GM23338 (cell line): ENCODE results near the gene TANGO2. TPM values are rescaled to one million over a fixed set of nuclear protein-coding genes. Genes with fewer than 3 reads are reported as not detected.

ENCODE experiments used
- ATAC-seq: fragments of 200-7000 bp; cut with Tn5 transposase; 3 replicates; pipeline ENCODE4 v1.9.1; 2020
- DNase-seq: peaks from one replicate; pipeline ENCODE4 v3.0.0-alpha.2; 2015; ENCODE audit warnings: low spot score
- H2AFZ ChIP-seq: fragments of 200-600 bp; sonication (generic); 2 replicates; pipeline ENCODE4 v1.8.0; 2016; ENCODE audit warnings: antibody characterized with exemption, mild to moderate bottlenecking, moderate library complexity
- H3F3A ChIP-seq: fragments of 200-600 bp; sonication (generic); replicated peaks from 2 replicates; pipeline ENCODE4 v1.8.0; 2017; ENCODE audit warnings: antibody characterized with exemption, mixed run types, low read depth
- H3K27ac ChIP-seq: fragments of 200-600 bp; sonication (generic); 2 replicates; pipeline ENCODE4 v1.6.1; 2016; ENCODE audit warnings: low read depth
- H3K27me3 ChIP-seq: fragments of 200-600 bp; sonication (generic); 2 replicates; pipeline ENCODE4 v1.8.0; 2016; ENCODE audit warnings: mild to moderate bottlenecking, mixed run types, moderate library complexity; ENCODE audit not compliant: insufficient read depth
- H3K36me3 ChIP-seq: fragments of 200-600 bp; sonication (generic); 2 replicates; pipeline ENCODE4 v1.8.0; 2016; ENCODE audit warnings: mild to moderate bottlenecking; ENCODE audit not compliant: insufficient read depth
- H3K4me1 ChIP-seq: fragments of 200-600 bp; sonication (generic); 2 replicates; pipeline ENCODE4 v1.8.0; 2016; ENCODE audit warnings: mild to moderate bottlenecking, moderate library complexity; ENCODE audit not compliant: insufficient read depth
- H3K4me2 ChIP-seq: fragments of 200-600 bp; sonication (generic); 2 replicates; pipeline ENCODE4 v1.7.1; 2017; ENCODE audit warnings: mixed run types
- H3K4me3 ChIP-seq: fragments of 200-600 bp; sonication (generic); 2 replicates; pipeline ENCODE4 v1.6.1; 2016; ENCODE audit warnings: mixed run types
- H3K79me2 ChIP-seq: fragments of 200-600 bp; sonication (generic); replicated peaks from 2 replicates; pipeline ENCODE4 v1.8.0; 2017; ENCODE audit warnings: mild to moderate bottlenecking; ENCODE audit not compliant: insufficient read depth
- H3K9me2 ChIP-seq: fragments of 200-600 bp; sonication (generic); 2 replicates; pipeline ENCODE4 v1.8.0; 2017; ENCODE audit not compliant: insufficient read depth
- H4K20me1 ChIP-seq: fragments of 200-600 bp; sonication (generic); replicated peaks from 2 replicates; pipeline ENCODE4 v1.8.0; 2017; ENCODE audit warnings: mild to moderate bottlenecking; ENCODE audit not compliant: insufficient read depth
- H3K27ac Mint-ChIP-seq: 2 replicates; pipeline ENCODE4 v1.8.0; 2020; ENCODE audit warnings: inconsistent platforms, mild to moderate bottlenecking, moderate library complexity, mixed read lengths
- H3K27me3 Mint-ChIP-seq: 3 replicates; pipeline ENCODE4 v1.8.0; 2022; ENCODE audit warnings: low read depth, mild to moderate bottlenecking, moderate library complexity, mixed read lengths, inconsistent platforms; ENCODE audit not compliant: insufficient read depth, poor library complexity
- H3K36me3 Mint-ChIP-seq: 3 replicates; pipeline ENCODE4 v1.8.0; 2021; ENCODE audit warnings: low read depth, mild to moderate bottlenecking, inconsistent platforms, moderate library complexity, mixed read lengths
- H3K4me1 Mint-ChIP-seq: 3 replicates; pipeline ENCODE4 v1.8.0; 2020; ENCODE audit warnings: mild to moderate bottlenecking, inconsistent platforms, mixed read lengths
- H3K4me3 Mint-ChIP-seq: 3 replicates; pipeline ENCODE4 v1.8.0; 2021; ENCODE audit warnings: moderate library complexity, mild to moderate bottlenecking, inconsistent platforms, mixed read lengths
- H3K9me3 Mint-ChIP-seq: 3 replicates; pipeline ENCODE4 v1.8.0; 2020; ENCODE audit warnings: moderate library complexity, mild to moderate bottlenecking, inconsistent platforms, mixed read lengths
- CREB1 ChIP-seq: fragments of 250-450 bp; sonication (Bioruptor Pico); IDR thresholded peaks from 2 replicates; pipeline ENCODE4 v1.5.0; 2020; ENCODE audit warnings: low read depth, mild to moderate bottlenecking, moderate library complexity
- CTCF ChIP-seq, 2 experiments: fragments of 200-600 bp in 1 of 2; sonication (generic) in 1 of 2; conservative IDR thresholded peaks; 2 replicates each; pipeline versions ENCODE4 v1.5.1 to v1.6.1; 2016 to 2017; ENCODE audit warnings: antibody characterized with exemption in 2 of 2, low read depth in 2 of 2, mild to moderate bottlenecking in 2 of 2, moderate library complexity in 1 of 2
- EZH2 ChIP-seq: fragments of 200-600 bp; sonication (generic); IDR thresholded peaks from one replicate; pipeline ENCODE4 v1.8.0; 2017; ENCODE audit warnings: antibody characterized with exemption, mild to moderate bottlenecking, low read depth; ENCODE audit not compliant: unreplicated experiment
- EZH2phosphoT487 ChIP-seq: fragments of 200-600 bp; sonication (generic); IDR thresholded peaks from one replicate; pipeline ENCODE4 v1.8.1; 2018; ENCODE audit warnings: antibody characterized with exemption; ENCODE audit not compliant: unreplicated experiment
- JUNB ChIP-seq: IDR thresholded peaks from one replicate; pipeline ENCODE4 v1.6.1; 2016; ENCODE audit warnings: antibody characterized with exemption; ENCODE audit not compliant: unreplicated experiment
- NANOG ChIP-seq: IDR thresholded peaks from 2 replicates; pipeline ENCODE4 v1.6.1; 2016; ENCODE audit warnings: antibody characterized with exemption, borderline replicate concordance
- POLR2AphosphoS5 ChIP-seq: IDR thresholded peaks from 2 replicates; pipeline ENCODE4 v1.6.1; 2016; ENCODE audit warnings: antibody characterized with exemption, low read depth
- STAT1 ChIP-seq: IDR thresholded peaks from one replicate; pipeline ENCODE4 v1.6.1; 2016; ENCODE audit warnings: antibody characterized with exemption; ENCODE audit not compliant: unreplicated experiment
- ZNF114 ChIP-seq: fragments of 250-450 bp; sonication (Bioruptor Pico); IDR thresholded peaks from 2 replicates; pipeline ENCODE4 v1.5.0; 2020; ENCODE audit warnings: mild to moderate bottlenecking, moderate library complexity
- ZNF331 ChIP-seq: fragments of 250-450 bp; sonication (Bioruptor Pico); IDR thresholded peaks from 2 replicates; pipeline ENCODE4 v1.5.0; 2020; ENCODE audit warnings: low read depth, mild to moderate bottlenecking, moderate library complexity
- ZNF462 ChIP-seq: fragments of 250-450 bp; sonication (Bioruptor Pico); IDR thresholded peaks from 2 replicates; pipeline ENCODE4 v1.5.0; 2020; ENCODE audit warnings: mild to moderate bottlenecking, moderate library complexity
- polyA plus RNA-seq: library from polyadenylated mRNA; unstranded; fragments of >200 nt; fragmentation: Nextera tagmentation; extraction: Ambion mirVana; gene quantifications from 2 replicates; pipeline ENCODE4 v1.2.1, GENCODE V29; 2016
- total RNA-seq: library from RNA; depleted of rRNA; stranded (reverse); fragments of >200 nt; shearing (Covaris generic); gene quantifications from 2 replicates; pipeline ENCODE4 v1.2.3, GENCODE V29; 2014
- TF ChIP-seq, protein P1 (sequence below): IDR thresholded peaks from one replicate; pipeline ENCODE4 v1.6.1; 2018; ENCODE audit warnings: antibody characterized with exemption; ENCODE audit not compliant: unreplicated experiment
- TF ChIP-seq, protein P2 (sequence below): IDR thresholded peaks from 2 replicates; pipeline ENCODE4 v1.6.1; 2016; ENCODE audit warnings: antibody characterized with exemption

The TANGO2 gene
- total and polyA plus RNA-seq, 2 experiments from 2014 or later = 6.9 to 15.0 TPM

- TF ChIP-seq STAT1 (no peak), POLR2AphosphoS5 (no peak), JUNB (no peak), NANOG (no peak), EZH2 (no peak)
Observed at GRCh38 chr22:19992921-19993355, 28.0 kb upstream of the TANGO2 start (continued).

DNA sequence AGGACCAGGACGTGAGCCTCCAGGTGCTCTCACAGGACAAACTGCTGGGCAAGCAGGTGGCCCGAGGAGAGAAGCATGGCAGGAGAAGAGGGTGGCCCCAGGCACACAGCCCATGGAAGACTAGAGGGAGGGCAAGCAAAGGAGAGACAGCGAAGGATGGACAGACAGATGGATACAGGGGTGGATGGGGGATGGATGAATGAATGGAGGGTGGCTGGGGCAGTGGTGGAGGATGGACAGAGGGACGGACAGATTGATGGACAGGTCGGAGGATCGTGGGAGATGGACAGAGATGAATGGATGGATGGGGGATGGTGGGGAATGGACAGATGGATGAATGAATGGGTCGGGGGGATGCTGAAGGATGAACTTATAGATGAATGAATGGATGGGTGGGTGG is 27.0 kb upstream of the TANGO2 start:
- Mint-ChIP-seq H3K27ac (no peak overlapping the region), H3K4me3 (no peak overlapping the region), H3K27me3 (peaks cover 8% of the 10 kb centered on the region), H3K9me3 (no peaks in the 10 kb centered on the region), H3K4me1 (peaks cover 6% of the 10 kb centered on the region), H3K36me3 (no peaks in the 10 kb centered on the region)
- Histone ChIP-seq H3K9me2 (no peaks in the 10 kb centered on the region), H3K27me3 (no peaks in the 10 kb centered on the region), H3K4me3 (no peak overlapping the region), H3K79me2 (no peaks in the 10 kb centered on the region), H3K27ac (no peak overlapping the region), H3K36me3 (no peaks in the 10 kb centered on the region), H2AFZ (no peak overlapping the region), H4K20me1 (no peaks in the 10 kb centered on the region), H3K4me2 (no peak overlapping the region), H3F3A (no peaks in the 10 kb centered on the region), H3K4me1 (peaks cover 5% of the 10 kb centered on the region)
- ATAC-seq (no peak), DNase-seq (no peak)
- TF ChIP-seq EZH2phosphoT487 (no peak), ZNF114 (CRISPR knock-in tag) (no peak), STAT1 (no peak), ZNF462 (no peak), ZNF331 (no peak), JUNB (no peak), EZH2 (no peak), CTCF (conservative IDR thresholded peaks at IDR 0.05; ENCODE audit: low read depth in 2 of 2) (no peak), POLR2AphosphoS5 (no peak), CREB1 (CRISPR knock-in tag) (no peak), NANOG (no peak)
- TF ChIP-seq, protein P1, sequence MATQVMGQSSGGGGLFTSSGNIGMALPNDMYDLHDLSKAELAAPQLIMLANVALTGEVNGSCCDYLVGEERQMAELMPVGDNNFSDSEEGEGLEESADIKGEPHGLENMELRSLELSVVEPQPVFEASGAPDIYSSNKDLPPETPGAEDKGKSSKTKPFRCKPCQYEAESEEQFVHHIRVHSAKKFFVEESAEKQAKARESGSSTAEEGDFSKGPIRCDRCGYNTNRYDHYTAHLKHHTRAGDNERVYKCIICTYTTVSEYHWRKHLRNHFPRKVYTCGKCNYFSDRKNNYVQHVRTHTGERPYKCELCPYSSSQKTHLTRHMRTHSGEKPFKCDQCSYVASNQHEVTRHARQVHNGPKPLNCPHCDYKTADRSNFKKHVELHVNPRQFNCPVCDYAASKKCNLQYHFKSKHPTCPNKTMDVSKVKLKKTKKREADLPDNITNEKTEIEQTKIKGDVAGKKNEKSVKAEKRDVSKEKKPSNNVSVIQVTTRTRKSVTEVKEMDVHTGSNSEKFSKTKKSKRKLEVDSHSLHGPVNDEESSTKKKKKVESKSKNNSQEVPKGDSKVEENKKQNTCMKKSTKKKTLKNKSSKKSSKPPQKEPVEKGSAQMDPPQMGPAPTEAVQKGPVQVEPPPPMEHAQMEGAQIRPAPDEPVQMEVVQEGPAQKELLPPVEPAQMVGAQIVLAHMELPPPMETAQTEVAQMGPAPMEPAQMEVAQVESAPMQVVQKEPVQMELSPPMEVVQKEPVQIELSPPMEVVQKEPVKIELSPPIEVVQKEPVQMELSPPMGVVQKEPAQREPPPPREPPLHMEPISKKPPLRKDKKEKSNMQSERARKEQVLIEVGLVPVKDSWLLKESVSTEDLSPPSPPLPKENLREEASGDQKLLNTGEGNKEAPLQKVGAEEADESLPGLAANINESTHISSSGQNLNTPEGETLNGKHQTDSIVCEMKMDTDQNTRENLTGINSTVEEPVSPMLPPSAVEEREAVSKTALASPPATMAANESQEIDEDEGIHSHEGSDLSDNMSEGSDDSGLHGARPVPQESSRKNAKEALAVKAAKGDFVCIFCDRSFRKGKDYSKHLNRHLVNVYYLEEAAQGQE = no peak
- TF ChIP-seq, protein P2, sequence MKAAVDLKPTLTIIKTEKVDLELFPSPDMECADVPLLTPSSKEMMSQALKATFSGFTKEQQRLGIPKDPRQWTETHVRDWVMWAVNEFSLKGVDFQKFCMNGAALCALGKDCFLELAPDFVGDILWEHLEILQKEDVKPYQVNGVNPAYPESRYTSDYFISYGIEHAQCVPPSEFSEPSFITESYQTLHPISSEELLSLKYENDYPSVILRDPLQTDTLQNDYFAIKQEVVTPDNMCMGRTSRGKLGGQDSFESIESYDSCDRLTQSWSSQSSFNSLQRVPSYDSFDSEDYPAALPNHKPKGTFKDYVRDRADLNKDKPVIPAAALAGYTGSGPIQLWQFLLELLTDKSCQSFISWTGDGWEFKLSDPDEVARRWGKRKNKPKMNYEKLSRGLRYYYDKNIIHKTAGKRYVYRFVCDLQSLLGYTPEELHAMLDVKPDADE = no peak
